Daoy (cell line): Measurements from ENCODE around the gene SNX15. TPM values are rescaled to one million over a fixed set of nuclear protein-coding genes. Genes with fewer than 3 reads are reported as not detected.
"Not testable (repeated sequence)": the region's sequence is repeated elsewhere in the genome, so short reads cannot be mapped to it uniquely, and the experiment has no call there.

Experiments used
- DNase-seq: peaks from one replicate; pipeline ENCODE4 v3.0.0-alpha.2; 2015; ENCODE audit warnings: low read depth
- total RNA-seq: library from RNA; depleted of rRNA; stranded (reverse); fragments of >200 nt; shearing (Covaris generic); gene quantifications from 2 replicates; pipeline ENCODE4 v1.2.3, GENCODE V29; 2014; rRNA removed

Gene SNX15
- total RNA-seq: 15.8 and 17.9 TPM in 2 replicates

DNA sequence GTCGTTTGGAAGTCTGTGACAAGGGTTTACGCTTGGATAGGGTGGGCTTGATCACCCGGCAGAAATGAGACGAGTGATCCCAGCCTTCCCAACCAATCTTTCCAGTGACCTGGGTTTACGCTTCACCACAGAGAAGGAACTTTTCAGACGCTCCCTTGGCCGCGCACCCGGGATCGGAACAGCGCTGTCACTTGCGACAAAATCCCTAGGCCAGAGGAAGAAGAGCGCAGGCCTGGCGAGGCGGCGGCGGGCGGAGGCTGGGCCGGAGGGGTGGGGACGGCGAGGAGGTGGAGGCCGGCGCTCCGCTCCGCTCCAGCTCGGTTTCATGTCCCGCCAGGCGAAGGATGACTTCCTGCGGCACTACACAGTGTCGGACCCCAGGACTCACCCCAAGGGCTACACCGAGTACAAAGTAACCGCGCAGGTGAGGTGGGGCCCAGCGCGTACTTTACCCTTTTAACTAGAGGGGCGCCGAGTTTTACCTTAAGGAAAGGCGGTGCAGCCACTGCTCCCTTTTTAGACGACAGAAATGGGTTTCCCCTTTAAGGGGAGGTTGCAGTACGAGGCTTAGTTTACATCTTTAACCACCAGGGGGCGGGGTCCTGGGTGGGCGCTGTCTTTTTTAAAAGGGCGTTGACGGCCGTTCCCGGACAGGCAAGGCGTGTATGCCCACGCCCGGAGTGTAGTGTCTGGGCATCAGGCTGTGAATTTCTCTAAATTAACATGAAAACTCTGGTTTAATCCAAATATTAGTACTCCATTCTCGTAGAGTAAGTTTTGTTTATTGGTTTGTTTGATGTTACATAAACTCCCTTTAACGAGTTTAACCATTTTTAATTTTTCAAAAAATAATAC, at the start of gene SNX15:
TSS of gene SNX15 (plus strand) at position 227 of the 855 bp plus-strand sequence. CDS start at position 326, 99 bp downstream.
- DNase-seq: peak; percentile 96

DNA sequence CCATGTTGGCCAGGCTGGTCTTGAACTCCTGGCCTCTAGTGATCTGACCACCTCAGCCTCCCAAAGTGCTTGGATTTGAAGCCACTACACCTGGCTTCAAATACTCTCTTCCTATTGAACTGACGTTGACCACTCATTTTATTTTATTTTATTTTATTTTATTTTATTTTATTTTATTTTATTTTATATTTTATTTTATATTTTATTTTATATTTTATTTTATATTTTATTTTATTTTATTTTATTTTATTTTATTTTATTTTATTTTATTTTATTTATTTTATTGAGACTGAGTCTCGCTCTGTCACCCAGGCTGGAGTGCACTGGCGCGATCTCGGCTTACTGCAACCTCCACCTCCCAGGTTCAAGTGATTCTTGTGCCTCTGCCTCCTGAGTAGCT, 43.9 kb upstream of the SNX15 start:
- not testable (repeated sequence) for DNase-seq

DNA sequence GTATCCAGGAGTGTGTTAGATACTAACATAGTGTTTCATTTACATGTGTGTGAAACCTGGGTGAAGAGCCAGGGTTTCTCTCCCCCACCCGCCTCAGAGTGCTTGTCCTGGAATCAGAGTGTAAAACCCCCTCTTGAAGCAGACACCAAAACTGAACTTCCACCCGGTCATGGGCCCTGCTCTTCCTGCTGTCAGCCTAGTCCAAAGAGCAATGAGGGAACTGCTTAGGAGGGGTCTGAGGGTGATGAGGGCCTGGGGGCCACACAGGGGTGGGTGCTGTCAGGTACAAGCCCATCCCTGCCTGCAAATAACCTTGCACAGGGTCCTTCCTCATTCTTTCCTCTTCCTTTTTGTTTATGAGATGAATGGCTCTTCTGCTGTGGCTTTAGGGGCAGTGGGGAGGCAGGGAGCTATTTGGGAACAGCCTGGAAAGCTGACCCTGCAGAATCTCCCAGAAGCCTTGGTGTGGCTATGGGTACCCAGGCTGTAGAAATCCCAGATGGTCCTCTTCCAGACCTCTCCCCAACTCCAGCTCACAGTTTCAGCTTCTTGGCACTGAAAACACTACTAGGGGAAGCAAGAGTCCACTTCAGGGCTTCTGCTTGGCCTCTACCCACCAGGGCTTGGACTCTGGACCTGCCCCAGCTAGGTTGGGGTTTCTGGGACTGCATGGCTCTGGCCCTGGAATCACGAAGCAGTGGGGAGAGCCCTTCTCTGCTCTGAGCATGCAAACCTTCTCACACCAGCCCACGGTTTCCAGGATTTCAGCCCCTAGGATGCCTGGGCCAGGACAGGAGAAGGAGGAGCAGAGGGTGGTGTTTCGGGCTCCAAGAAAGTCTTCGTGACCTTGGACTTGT, 39.0 kb upstream of the SNX15 start:
- DNase-seq: no peak

DNA sequence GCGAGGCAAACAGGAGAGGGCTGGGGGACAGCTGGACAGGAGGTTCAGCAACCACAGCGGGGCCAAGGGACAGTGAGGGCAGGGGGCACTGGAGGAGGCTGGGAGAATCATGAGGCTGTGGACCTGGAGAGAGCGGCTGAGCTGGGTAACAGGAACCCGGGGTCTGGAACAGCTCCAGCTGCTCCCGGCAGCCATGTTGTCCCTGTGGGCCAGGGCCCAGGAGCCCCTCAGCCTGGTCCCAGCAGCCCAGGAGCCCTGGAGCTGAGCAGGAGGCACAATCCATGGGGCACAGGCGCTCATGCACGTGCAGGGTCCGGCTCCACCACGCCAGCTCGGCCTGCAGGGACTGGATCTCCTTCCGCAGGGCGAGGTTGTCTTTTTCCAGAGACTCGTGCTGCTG, 37.8 kb upstream of the SNX15 start:
- no peak for DNase-seq

DNA sequence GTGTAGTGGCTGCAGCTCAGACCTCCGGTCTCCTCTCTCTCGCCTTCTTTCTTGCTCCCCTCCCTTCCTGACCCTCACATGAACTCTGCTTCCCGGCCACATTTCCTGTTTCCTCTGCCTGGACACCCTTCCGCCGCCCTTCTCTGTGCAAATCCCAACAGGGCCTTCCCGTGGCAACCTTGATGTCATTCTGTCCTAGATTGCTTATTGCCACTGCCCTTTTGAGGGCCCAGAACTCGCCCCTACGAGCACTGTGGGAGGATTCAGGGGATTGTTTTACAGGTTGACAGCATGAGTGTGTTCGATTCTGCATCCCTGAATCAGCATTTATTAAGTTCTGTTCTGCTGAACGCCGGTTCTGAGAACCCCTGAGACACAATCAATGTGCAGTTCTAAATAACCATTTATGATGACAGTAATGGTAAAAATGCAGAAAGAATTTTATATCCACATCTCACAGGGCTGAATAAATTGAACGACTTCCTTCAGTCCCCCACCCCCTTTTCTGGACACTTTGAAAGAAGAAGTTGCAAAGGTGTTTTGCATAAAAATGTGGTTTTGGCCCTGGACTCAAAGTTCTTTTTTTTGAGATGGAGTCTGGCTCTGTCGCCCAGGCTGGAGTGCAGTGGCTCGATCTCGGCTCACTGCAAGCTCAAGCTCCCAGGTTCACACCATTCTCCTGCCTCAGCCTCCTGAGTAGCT, 36.9 kb upstream of the SNX15 start:
- peak; percentile 61 for DNase-seq

- no peak for DNase-seq
These were observed 32.9 kb upstream of the SNX15 start for GRCh38 chr11:64994318-64994717.

DNA sequence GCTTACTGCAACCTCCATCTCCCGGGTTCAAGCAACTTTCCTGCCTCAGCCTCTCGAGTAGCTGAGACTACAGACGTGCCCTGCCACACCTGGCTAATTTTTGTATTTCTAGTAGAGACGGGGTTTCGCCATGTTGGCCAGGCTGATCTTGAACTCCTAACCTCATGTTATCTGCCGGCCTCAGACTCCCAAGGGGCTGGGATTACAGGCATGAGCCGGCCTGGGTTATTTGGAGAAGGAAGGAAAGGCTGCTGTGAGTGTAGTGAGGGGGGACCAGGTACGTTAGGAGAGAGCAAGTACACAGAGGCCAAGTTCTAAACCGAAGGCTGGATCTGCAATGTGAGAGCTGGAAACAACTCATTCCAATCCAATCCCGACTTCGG, 30.9 kb upstream of the SNX15 start:
- DNase-seq: no peak

- DNase-seq: peak; percentile 76
These were observed 30.4 kb upstream of the SNX15 start, which contains the start of gene BATF2 for GRCh38 chr11:64996710-64997380. Gene BATF2, minus strand, starts transcription at chr11:64996971. Its CDS starts 57 bp downstream, at chr11:64996914.

DNA sequence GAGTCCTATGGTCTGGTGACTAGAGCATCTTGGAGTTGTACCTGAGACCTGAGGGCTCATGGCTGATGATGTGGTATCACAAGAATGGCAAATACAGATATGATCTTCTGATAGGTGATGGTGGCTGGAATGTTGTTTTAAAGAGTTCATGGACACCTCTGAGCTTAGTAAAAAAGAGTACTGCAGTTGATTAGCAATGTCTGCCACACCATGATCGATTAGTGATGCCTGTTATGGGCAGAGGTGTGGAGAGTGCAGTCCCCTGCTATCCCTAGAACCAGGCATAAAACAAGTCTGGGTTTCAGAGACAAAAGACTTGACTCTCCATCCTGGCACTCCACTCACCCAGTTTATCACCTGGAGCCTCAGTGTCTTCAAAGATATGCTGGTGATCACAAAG, 29.1 kb upstream of the SNX15 start:
- DNase-seq: no peak

GRCh38 chr11:64998690-64999431, 28.4 kb upstream of the SNX15 start:
- DNase-seq: no peak

GRCh38 chr11:64999478-64999877, 27.8 kb upstream of the SNX15 start:
- DNase-seq: no peak

DNA sequence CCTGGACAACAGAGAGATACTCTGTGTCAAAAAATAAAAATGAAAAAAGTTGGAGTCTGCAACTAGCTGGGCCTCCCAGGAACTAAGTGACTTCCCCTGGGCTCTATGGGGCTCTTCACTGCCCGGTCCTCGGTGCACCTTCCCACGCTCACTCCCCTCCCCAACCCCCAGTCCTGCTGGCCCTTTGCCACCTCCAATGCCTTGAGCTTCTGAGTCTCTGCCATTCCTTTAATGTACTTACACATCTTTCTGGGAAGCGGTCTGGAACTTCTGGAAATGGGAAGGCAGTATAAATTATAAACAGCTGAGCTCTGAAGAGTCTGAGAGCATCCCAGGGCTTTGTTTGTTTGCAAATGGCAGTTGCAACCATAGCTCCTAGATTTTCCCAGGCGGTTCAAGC, 24.5 kb upstream of the SNX15 start:
- DNase-seq: no peak

DNA sequence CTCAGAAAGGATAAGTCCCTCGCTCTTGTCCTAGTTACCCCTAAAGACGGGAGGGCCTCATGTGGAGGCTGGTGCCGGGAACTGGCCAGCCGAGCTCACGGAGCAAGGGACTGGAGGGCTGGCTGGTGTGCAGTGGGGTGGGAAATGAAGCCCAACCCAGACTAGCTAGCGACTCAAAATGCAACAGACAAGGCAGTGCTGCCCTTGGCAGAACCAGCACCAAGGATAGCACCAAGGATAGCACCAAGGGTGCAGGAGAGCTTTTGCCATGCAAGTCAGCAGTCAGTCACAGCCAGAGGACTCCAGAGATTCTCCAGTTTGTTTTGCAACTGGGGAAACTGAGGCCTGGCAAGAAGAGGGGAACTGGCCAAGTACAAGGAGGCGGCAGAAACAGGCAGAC, 24.0 kb upstream of the SNX15 start:
- DNase-seq: no peak

DNA sequence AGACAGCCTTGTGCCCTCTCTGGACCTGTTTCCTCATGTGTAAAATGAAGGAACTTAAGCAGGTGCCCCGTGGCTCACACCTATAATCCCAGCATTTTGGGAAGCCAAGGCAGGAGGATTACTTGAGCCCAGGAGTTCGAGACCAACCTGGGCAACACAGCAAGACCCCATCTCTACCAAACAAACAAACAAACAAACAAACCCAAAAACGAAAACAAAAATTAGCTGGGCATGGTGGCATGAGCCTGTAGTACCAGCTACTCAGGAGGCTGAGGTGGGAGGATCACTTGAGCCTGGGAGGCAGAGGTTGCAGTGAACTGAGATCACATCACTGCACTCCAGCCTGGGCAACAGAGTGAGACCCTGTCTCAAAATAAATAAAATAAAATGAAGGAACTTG, 23.3 kb upstream of the SNX15 start:
- not testable (repeated sequence) for DNase-seq

GRCh38 chr11:65008016-65008415, 19.2 kb upstream of the SNX15 start:
- no peak for DNase-seq

- no peak for DNase-seq
These were observed 18.4 kb upstream of the SNX15 start for GRCh38 chr11:65008873-65009272.

GRCh38 chr11:65013130-65013887, 13.9 kb upstream of the SNX15 start:
- DNase-seq: peak; percentile 90

GRCh38 chr11:65013888-65014725, 13.1 kb upstream of the SNX15 start, which contains the start of gene ARL2:
Gene ARL2, plus strand, starts transcription at chr11:65014160. Its CDS starts 48 bp downstream, at chr11:65014208.
- DNase-seq: peak; percentile 94

DNA sequence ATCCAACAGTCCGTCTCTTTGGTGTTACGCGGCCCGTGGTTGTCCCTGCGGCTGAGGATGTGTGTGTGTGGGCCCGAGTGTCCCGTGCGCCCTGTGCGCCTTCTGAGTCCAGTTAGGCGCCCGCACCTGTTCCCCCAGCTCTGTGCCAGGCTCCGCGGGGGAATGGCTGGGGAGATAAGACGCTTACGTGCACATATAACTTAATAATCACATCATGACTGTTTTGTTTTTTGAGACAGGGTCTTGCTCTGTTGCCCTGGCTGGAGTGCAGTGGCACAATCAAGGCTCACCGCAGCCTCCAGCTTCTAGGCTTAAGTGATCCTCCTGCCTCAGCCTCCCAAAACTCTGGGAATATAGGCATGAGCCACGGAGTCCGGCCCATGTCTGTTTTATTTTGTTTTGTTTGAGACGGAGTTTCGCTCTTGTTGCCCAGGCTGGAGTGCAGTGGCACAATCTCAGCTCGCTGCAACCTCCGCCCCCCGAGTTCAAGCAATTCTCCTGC, 12.5 kb upstream of the SNX15 start:
- DNase-seq: no peak
